Testis (tissue), 2 donors: ENCODE results near the gene STRIP1.

Experiments used
- POLR2A ChIP-seq: fragments of 450-650 bp; IDR thresholded peaks from one replicate; pipeline ENCODE4 v1.6.1; 2017; ENCODE audit warnings: antibody characterized with exemption, mild to moderate bottlenecking, moderate library complexity
- TF ChIP-seq, protein P1 (sequence below), 3 experiments: fragments of 450-650 bp in 2 of 3; fragments of 200-600 bp in 1 of 3; sonication (generic) in 1 of 3; IDR thresholded peaks; one replicate each; pipeline ENCODE4 v1.5.1; 2016 to 2019; ENCODE audit warnings: antibody characterized with exemption in 3 of 3, mild to moderate bottlenecking in 2 of 3, moderate library complexity in 1 of 3

DNA sequence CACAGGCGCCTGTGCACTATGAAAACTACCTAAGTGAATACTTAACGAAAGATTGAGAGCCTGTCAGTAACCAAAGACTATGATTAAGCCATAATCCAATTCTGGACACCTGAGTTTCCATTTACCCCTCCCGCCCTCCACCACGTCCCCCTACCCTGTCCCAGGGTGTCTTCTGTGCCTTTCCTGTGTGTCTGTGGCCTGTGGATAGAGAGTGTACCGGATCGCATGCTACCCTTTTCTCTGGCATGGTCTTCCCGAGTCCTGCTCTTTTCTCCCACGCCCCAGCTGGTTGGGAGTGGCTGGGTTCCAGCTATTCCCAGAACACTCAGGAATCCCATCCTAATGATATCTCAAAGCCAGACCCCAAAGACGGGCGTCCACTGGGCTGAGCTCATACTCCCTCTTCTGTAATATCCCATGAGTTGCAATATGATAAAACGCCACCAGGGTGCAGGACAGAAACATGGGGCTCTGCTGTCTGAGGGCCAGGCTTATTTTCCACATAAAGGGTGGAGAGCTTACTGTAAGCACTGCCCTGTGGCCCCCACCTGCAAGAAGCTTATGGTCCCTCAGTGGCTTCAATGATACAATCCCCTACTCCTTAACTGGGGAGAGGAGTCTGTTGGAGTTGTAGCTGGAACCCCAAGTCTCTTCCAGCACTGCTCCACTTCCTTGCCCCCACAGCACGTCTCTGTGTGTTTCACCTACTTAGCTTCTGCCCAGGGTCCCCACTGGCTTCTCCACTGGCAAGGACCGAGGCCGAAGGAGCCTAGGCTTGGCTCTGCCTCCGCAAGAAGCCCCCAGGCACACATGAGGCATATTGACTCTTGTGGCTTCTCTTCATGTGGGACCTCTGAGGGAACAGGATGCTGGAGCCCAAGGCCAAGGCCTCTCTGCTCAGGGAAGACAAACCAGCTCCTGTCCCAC is 53.7 kb downstream of the STRIP1 start:
- TF ChIP-seq, protein P1, sequence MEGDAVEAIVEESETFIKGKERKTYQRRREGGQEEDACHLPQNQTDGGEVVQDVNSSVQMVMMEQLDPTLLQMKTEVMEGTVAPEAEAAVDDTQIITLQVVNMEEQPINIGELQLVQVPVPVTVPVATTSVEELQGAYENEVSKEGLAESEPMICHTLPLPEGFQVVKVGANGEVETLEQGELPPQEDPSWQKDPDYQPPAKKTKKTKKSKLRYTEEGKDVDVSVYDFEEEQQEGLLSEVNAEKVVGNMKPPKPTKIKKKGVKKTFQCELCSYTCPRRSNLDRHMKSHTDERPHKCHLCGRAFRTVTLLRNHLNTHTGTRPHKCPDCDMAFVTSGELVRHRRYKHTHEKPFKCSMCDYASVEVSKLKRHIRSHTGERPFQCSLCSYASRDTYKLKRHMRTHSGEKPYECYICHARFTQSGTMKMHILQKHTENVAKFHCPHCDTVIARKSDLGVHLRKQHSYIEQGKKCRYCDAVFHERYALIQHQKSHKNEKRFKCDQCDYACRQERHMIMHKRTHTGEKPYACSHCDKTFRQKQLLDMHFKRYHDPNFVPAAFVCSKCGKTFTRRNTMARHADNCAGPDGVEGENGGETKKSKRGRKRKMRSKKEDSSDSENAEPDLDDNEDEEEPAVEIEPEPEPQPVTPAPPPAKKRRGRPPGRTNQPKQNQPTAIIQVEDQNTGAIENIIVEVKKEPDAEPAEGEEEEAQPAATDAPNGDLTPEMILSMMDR (IDR thresholded peaks at IDR 0.05) = peak; percentile 37 to 75 (median 68)
- no peak for TF ChIP-seq POLR2A
